B cell (primary cell): Measurements from ENCODE around the gene TMEM236. TPM values are rescaled to one million over a fixed set of nuclear protein-coding genes. Genes with fewer than 3 reads are reported as not detected.

Source experiments
- ATAC-seq: fragments of 200-7000 bp; cut with Tn5 transposase; one replicate; pipeline ENCODE4 v1.10.0; 2021; ENCODE audit warnings: low read depth, mild to moderate bottlenecking, moderate number of reproducible peaks, moderate library complexity
- CTCF ChIA-PET: fragments of 350-600 bp; sonication (Branson Sonifier 250); formaldehyde crosslinking; loops from one replicate; lab custom pipeline; 2021; ENCODE audit warnings: antibody characterized with exemption, inconsistent platforms; lab: Charles Lee
- POLR2A ChIA-PET: fragments of 350-600 bp; sonication (Branson Sonifier 250); formaldehyde crosslinking; loops from one replicate; lab custom pipeline; 2021; ENCODE audit warnings: antibody characterized with exemption; lab: Charles Lee
- DNase-seq: peaks from one replicate; pipeline ENCODE4 v3.0.0; 2013
- H2AFZ ChIP-seq: 2 replicates; pipeline ENCODE4 v1.6.1; 2012; ENCODE audit warnings: mild to moderate bottlenecking, low read depth, low read length; ENCODE audit not compliant: insufficient read depth, poor library complexity, severe bottlenecking
- H3K27ac ChIP-seq, 2 donors: 1 replicate in 1 of 2; 2 replicates in 1 of 2; pipeline ENCODE4 v1.5.1; 2012 to 2013; ENCODE audit warnings: low read length in 2 of 2, mild to moderate bottlenecking in 2 of 2, moderate library complexity in 1 of 2
- H3K27me3 ChIP-seq, 4 experiments: fragments of 200-600 bp in 1 of 4; sonication (generic) in 1 of 4; replicated peaks in 1 of 4; 1 replicate in 2 of 4; 2 replicates in 2 of 4; pipeline versions ENCODE4 v1.6.1 to v1.7.0; 2013 to 2016; ENCODE audit warnings: low read length in 3 of 4, mild to moderate bottlenecking in 2 of 4, mixed read lengths in 1 of 4, moderate library complexity in 1 of 4; ENCODE audit not compliant: insufficient read depth in 4 of 4, control insufficient read depth in 3 of 4; ENCODE audit errors: control extremely low read depth in 1 of 4
- H3K36me3 ChIP-seq, 2 experiments: replicated peaks in 1 of 2; 1 replicate in 1 of 2; 2 replicates in 1 of 2; pipeline versions ENCODE4 v1.6.1 to v1.7.1; 2013; ENCODE audit warnings: low read length in 1 of 2; ENCODE audit not compliant: insufficient read depth in 2 of 2, control insufficient read depth in 1 of 2; ENCODE audit errors: control extremely low read depth in 1 of 2, extremely low read depth in 1 of 2
- H3K4me1 ChIP-seq, 2 donors: fragments of 200-600 bp in 1 of 2; sonication (generic) in 1 of 2; 1 replicate in 1 of 2; 2 replicates in 1 of 2; pipeline versions ENCODE4 v1.5.1 to v1.6.1; 2013 to 2017; ENCODE audit warnings: low read length in 2 of 2; ENCODE audit not compliant: control insufficient read depth in 2 of 2, insufficient read depth in 2 of 2
- H3K4me2 ChIP-seq: replicated peaks from 2 replicates; pipeline ENCODE3; 2012; ENCODE audit warnings: mild to moderate bottlenecking, low read depth, low read length; ENCODE audit not compliant: poor library complexity, severe bottlenecking
- H3K4me3 ChIP-seq, 5 experiments: fragments of 200-600 bp in 1 of 5; sonication (generic) in 1 of 5; 1 replicate in 3 of 5; 2 replicates in 2 of 5; pipeline versions ENCODE4 v1.5.1 to v1.7.0; 2011 to 2016; ENCODE audit warnings: low read length in 4 of 5, mild to moderate bottlenecking in 4 of 5, low read depth in 2 of 5, control low read depth in 1 of 5, moderate library complexity in 1 of 5; ENCODE audit not compliant: insufficient read depth in 1 of 5; ENCODE audit errors: control extremely low read depth in 1 of 5, extremely low read depth in 1 of 5
- H3K79me2 ChIP-seq: fragments of 200-600 bp; sonication (generic); one replicate; pipeline ENCODE4 v1.6.0; 2016; ENCODE audit warnings: low read length; ENCODE audit not compliant: control insufficient read depth, insufficient read depth
- H3K9ac ChIP-seq: fragments of 200-600 bp; sonication (generic); 2 replicates; pipeline ENCODE4 v1.6.1; 2017; ENCODE audit warnings: mild to moderate bottlenecking, low read length, moderate library complexity
- H3K9me3 ChIP-seq, 3 donors: one replicate each; pipeline versions ENCODE4 v1.6.1 to v1.7.1; 2013; ENCODE audit warnings: low read length in 2 of 3; ENCODE audit not compliant: control insufficient read depth in 2 of 3, insufficient read depth in 1 of 3; ENCODE audit errors: control extremely low read depth in 1 of 3
- H4K20me1 ChIP-seq: 2 replicates; pipeline ENCODE4 v1.6.0; 2012; ENCODE audit warnings: mild to moderate bottlenecking, low read length; ENCODE audit not compliant: insufficient read depth, control insufficient read depth, poor library complexity, severe bottlenecking
- H3K27ac Mint-ChIP-seq: one replicate; pipeline ENCODE4 v1.8.0; 2021; ENCODE audit warnings: mixed read lengths
- H3K27me3 Mint-ChIP-seq: one replicate; pipeline ENCODE4 v1.8.0; 2021; ENCODE audit warnings: mixed read lengths
- H3K4me1 Mint-ChIP-seq: one replicate; pipeline ENCODE4 v1.8.0; 2021; ENCODE audit warnings: mixed read lengths
- H3K4me3 Mint-ChIP-seq: one replicate; pipeline ENCODE4 v1.8.0; 2021; ENCODE audit warnings: mixed read lengths
- H3K9me3 Mint-ChIP-seq: one replicate; pipeline ENCODE4 v1.8.0; 2022; ENCODE audit warnings: mixed read lengths; ENCODE audit not compliant: insufficient read depth
- EZH2 ChIP-seq: IDR thresholded peaks from 2 replicates; pipeline ENCODE4 v1.6.1; 2012; ENCODE audit warnings: borderline replicate concordance, low read depth, mild to moderate bottlenecking, moderate library complexity, low read length; ENCODE audit not compliant: insufficient read depth, poor library complexity, severe bottlenecking
- WGBS: methylation state at CpG from one replicate; pipeline ENCODE4 v1.1.5; 2013; ENCODE audit warnings: missing lambda C conversion rate; ENCODE audit not compliant: insufficient coverage; 5-methylcytosine and 5-hydroxymethylcytosine counted together
- intact Hi-C: fragments of 100-400 bp; cut with micrococcal nuclease; formaldehyde crosslinking; loops from one replicate; pipeline ENCODE4 v1.10.0; 2022
- polyA plus RNA-seq: library from polyadenylated mRNA; depleted of rRNA; stranded (reverse); fragments of >200 nt; gene quantifications from 2 replicates; pipeline ENCODE4 v1.2.3, GENCODE V29; 2012
- total RNA-seq, 2 donors: library from RNA; stranded (reverse); fragments of 120-200 nt in 1 of 2; gene quantifications; 1 replicate in 1 of 2; 2 replicates in 1 of 2; pipeline versions ENCODE4 v1.2.3 to v1.2.4, GENCODE V29; 2013 to 2022
- TF ChIP-seq, protein P1 (sequence below): fragments of 200-600 bp; IDR thresholded peaks from one replicate; pipeline ENCODE4 v1.8.0; 2022; ENCODE audit warnings: antibody characterized with exemption, mild to moderate bottlenecking

TMEM236 gene
- total and polyA plus RNA-seq, 2 donors (not counting 1 experiment from before 2014, with no cell fraction given) = 0.09 to 0.27 TPM

DNA sequence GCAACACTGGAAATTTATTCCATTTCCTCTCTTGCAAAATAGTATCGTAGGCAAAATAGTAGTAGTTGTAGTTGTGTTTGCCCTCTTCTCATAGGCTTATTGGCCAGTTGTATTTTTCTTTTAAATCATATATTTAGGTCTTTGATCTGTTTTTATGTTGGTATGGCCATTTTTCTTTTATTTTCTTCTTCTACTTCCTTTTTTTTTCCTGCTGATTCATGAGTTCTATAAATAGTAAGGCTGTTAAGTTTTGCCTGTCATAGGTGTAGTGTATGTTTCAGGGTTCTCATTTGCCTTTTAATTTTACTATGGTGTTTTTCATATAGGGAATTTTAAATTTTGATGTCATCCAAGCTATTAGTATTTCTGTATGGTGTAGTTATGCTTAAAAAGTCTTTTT is 31.8 kb downstream of the TMEM236 start:
- Histone ChIP-seq H3K4me1 (no peaks in the 10 kb centered on the region), H3K79me2 (no peaks in the 10 kb centered on the region), H3K9me3 (no peaks in the 10 kb centered on the region), H3K4me3 (no peak overlapping the region), H3K27me3 (no peaks in the 10 kb centered on the region), H3K36me3 (no peaks in the 10 kb centered on the region), H3K27ac (no peak overlapping the region), H4K20me1 (no peaks in the 10 kb centered on the region), H2AFZ (no peak overlapping the region), H3K4me2 (no peak overlapping the region), H3K9ac (no peak overlapping the region)
- ATAC-seq = no peak
- CTCF ChIA-PET = no interaction called here
- no CpG with 5 or more reads among the region's 1 CpG for WGBS
- TF ChIP-seq, protein P1, sequence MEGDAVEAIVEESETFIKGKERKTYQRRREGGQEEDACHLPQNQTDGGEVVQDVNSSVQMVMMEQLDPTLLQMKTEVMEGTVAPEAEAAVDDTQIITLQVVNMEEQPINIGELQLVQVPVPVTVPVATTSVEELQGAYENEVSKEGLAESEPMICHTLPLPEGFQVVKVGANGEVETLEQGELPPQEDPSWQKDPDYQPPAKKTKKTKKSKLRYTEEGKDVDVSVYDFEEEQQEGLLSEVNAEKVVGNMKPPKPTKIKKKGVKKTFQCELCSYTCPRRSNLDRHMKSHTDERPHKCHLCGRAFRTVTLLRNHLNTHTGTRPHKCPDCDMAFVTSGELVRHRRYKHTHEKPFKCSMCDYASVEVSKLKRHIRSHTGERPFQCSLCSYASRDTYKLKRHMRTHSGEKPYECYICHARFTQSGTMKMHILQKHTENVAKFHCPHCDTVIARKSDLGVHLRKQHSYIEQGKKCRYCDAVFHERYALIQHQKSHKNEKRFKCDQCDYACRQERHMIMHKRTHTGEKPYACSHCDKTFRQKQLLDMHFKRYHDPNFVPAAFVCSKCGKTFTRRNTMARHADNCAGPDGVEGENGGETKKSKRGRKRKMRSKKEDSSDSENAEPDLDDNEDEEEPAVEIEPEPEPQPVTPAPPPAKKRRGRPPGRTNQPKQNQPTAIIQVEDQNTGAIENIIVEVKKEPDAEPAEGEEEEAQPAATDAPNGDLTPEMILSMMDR = no peak
- TF ChIP-seq EZH2 = no peak
- no peak for DNase-seq
- Mint-ChIP-seq H3K9me3 (no peaks in the 10 kb centered on the region), H3K27ac (no peak overlapping the region), H3K4me3 (no peak overlapping the region), H3K4me1 (no peaks in the 10 kb centered on the region), H3K27me3 (peaks cover 11% of the 10 kb centered on the region)
- intact Hi-C loops = no loop called here
- POLR2A ChIA-PET = no interaction called here

DNA sequence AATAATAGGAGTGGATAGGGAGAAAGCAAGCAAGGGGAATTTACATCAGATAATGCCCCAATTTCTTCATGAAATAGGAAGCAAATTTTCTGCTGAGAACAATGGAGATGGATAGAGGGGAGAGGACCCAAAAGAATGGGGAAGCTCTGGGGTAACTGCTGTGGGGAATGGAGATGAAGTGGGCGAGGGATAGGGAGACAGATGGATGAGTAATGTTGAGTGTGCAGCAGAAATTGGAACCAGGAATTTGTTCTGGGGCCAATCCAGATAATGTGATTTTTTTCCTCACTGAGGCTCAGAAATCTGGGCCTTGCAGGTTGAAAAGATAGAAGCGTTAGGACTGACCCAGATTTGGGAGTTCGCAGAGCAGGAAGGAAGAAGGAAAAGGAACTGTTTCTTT is 32.7 kb downstream of the TMEM236 start:
- no peaks in the 10 kb centered on the region for H3K79me2 ChIP-seq
- H3K9ac ChIP-seq = no peak overlapping the region
- Mint-ChIP-seq H3K27ac (no peak overlapping the region), H3K9me3 (no peaks in the 10 kb centered on the region), H3K4me3 (no peak overlapping the region), H3K4me1 (no peaks in the 10 kb centered on the region), H3K27me3 (peaks cover 6% of the 10 kb centered on the region)
- no peak for DNase-seq
- no peak overlapping the region for H3K27ac ChIP-seq
- H4K20me1 ChIP-seq = no peaks in the 10 kb centered on the region
- POLR2A ChIA-PET = no interaction called here
- 90% methylated on average over 3 of the region's 3 CpGs for WGBS
- no peak overlapping the region for H2AFZ ChIP-seq
- H3K27me3 ChIP-seq = no peaks in the 10 kb centered on the region
- CTCF ChIA-PET = no interaction called here
- H3K4me1 ChIP-seq = no peaks in the 10 kb centered on the region
- TF ChIP-seq, protein P1 = no peak
- TF ChIP-seq EZH2 = no peak
- H3K36me3 ChIP-seq = no peaks in the 10 kb centered on the region
- no peak for ATAC-seq
- H3K4me2 ChIP-seq = no peak overlapping the region
- no peaks in the 10 kb centered on the region for H3K9me3 ChIP-seq
- H3K4me3 ChIP-seq = no peak overlapping the region
- intact Hi-C loops = no loop called here
